WTC11 (cell line): ENCODE results near the gene SLC2A4RG. TPM values are rescaled to one million over a fixed set of nuclear protein-coding genes. Genes with fewer than 3 reads are reported as not detected.
A peak's percentile ranks its signal among the peaks of the same experiment; 100 is the strongest.

ENCODE experiments used
- ATAC-seq: fragments of 200-7000 bp; cut with Tn5 transposase; 2 replicates; pipeline ENCODE4 v1.10.0; 2021; ENCODE audit warnings: mild to moderate bottlenecking, moderate library complexity
- CTCF ChIA-PET: fragments of 300-600 bp; sonication (Branson Sonifier 250); formaldehyde crosslinking; loops from one replicate; lab custom pipeline; 2021; ENCODE audit warnings: antibody characterized with exemption; lab: Charles Lee
- POLR2A ChIA-PET: fragments of 350-600 bp; sonication (Branson Sonifier 250); formaldehyde crosslinking; loops from one replicate; lab custom pipeline; 2021; ENCODE audit warnings: antibody characterized with exemption; lab: Charles Lee
- DNase-seq: peaks from one replicate; pipeline ENCODE4 v3.0.0; 2021; ENCODE audit warnings: low spot score
- H3K27ac Mint-ChIP-seq: 2 replicates; pipeline ENCODE4 v1.8.0; 2021; ENCODE audit warnings: mixed read lengths
- H3K27me3 Mint-ChIP-seq: 2 replicates; pipeline ENCODE4 v1.8.0; 2021; ENCODE audit warnings: low read depth, mild to moderate bottlenecking, moderate library complexity, mixed read lengths
- H3K36me3 Mint-ChIP-seq: 2 replicates; pipeline ENCODE4 v1.8.0; 2021; ENCODE audit warnings: mixed read lengths
- H3K4me1 Mint-ChIP-seq: 2 replicates; pipeline ENCODE4 v1.8.0; 2022; ENCODE audit warnings: mixed read lengths
- H3K4me3 Mint-ChIP-seq: 2 replicates; pipeline ENCODE4 v1.8.0; 2021; ENCODE audit warnings: mild to moderate bottlenecking, moderate library complexity, mixed read lengths
- H3K9me3 Mint-ChIP-seq: 2 replicates; pipeline ENCODE4 v1.8.0; 2021; ENCODE audit warnings: mixed read lengths
- CREM ChIP-seq: sonication (generic); formaldehyde crosslinking; IDR thresholded peaks from 2 replicates; pipeline ENCODE4 v1.8.1; 2022; ENCODE audit warnings: mild to moderate bottlenecking, missing genetic modification reagents, moderate library complexity
- ERG ChIP-seq: fragments of 250-450 bp; sonication (Bioruptor Pico); IDR thresholded peaks from 2 replicates; pipeline ENCODE4 v1.8.0; 2021; ENCODE audit warnings: mild to moderate bottlenecking
- ESRRA ChIP-seq: sonication (generic); formaldehyde crosslinking; IDR thresholded peaks from 2 replicates; pipeline ENCODE4 v1.8.1; 2022; ENCODE audit warnings: mild to moderate bottlenecking, missing genetic modification reagents, borderline replicate concordance
- FOXK1 ChIP-seq: sonication (generic); formaldehyde crosslinking; IDR thresholded peaks from 2 replicates; pipeline ENCODE4 v1.8.0; 2022; ENCODE audit warnings: mild to moderate bottlenecking, moderate library complexity, missing genetic modification reagents
- GRHL2 ChIP-seq: fragments of 250-450 bp; sonication (Bioruptor Pico); IDR thresholded peaks from 2 replicates; pipeline ENCODE4 v1.8.0; 2022; ENCODE audit warnings: mild to moderate bottlenecking, moderate library complexity; ENCODE audit not compliant: insufficient replicate concordance, severe bottlenecking
- HMGA2 ChIP-seq: fragments of 250-450 bp; sonication (Bioruptor Pico); IDR thresholded peaks from 2 replicates; pipeline ENCODE4 v1.4.0; 2021; ENCODE audit warnings: mild to moderate bottlenecking, moderate library complexity
- PRDM15 ChIP-seq: sonication (generic); formaldehyde crosslinking; IDR thresholded peaks from 2 replicates; pipeline ENCODE4 v1.8.0; 2022; ENCODE audit warnings: missing genetic modification reagents
- PREB ChIP-seq: sonication (generic); formaldehyde crosslinking; IDR thresholded peaks from 2 replicates; pipeline ENCODE4 v1.8.1; 2022; ENCODE audit warnings: mild to moderate bottlenecking, missing genetic modification reagents, moderate library complexity, borderline replicate concordance
- SMAD3 ChIP-seq: sonication (generic); formaldehyde crosslinking; IDR thresholded peaks from 2 replicates; pipeline ENCODE4 v1.8.0; 2022; ENCODE audit warnings: missing genetic modification reagents, mild to moderate bottlenecking, borderline replicate concordance
- TEAD1 ChIP-seq: sonication (generic); formaldehyde crosslinking; IDR thresholded peaks from 2 replicates; pipeline ENCODE4 v1.8.0; 2022; ENCODE audit warnings: mild to moderate bottlenecking, missing genetic modification reagents
- ZNF416 ChIP-seq: fragments of 250-450 bp; sonication (Bioruptor Pico); IDR thresholded peaks from 2 replicates; pipeline ENCODE4 v1.9.0; 2021; ENCODE audit warnings: mild to moderate bottlenecking, inconsistent platforms
- ZNF423 ChIP-seq: fragments of 250-450 bp; sonication (Bioruptor Pico); IDR thresholded peaks from 2 replicates; pipeline ENCODE4 v2.1.2; 2022; ENCODE audit warnings: mild to moderate bottlenecking, moderate library complexity
- total RNA-seq: library from RNA; stranded (reverse); gene quantifications from 3 replicates; pipeline ENCODE4 v1.2.3, GENCODE V29; 2021
- TF ChIP-seq, protein P1 (sequence below): sonication (generic); formaldehyde crosslinking; IDR thresholded peaks from 2 replicates; pipeline ENCODE4 v1.8.1; 2023; ENCODE audit warnings: mild to moderate bottlenecking, missing genetic modification reagents
- TF ChIP-seq, protein P2 (sequence below): sonication (generic); formaldehyde crosslinking; conservative IDR thresholded peaks from 2 replicates; pipeline ENCODE4 v1.8.1; 2023; ENCODE audit warnings: mild to moderate bottlenecking, low read depth, missing genetic modification reagents, moderate library complexity
- TF ChIP-seq, protein P3 (sequence below): sonication (generic); formaldehyde crosslinking; IDR thresholded peaks from 2 replicates; pipeline ENCODE4 v1.8.1; 2023; ENCODE audit warnings: mild to moderate bottlenecking, missing genetic modification reagents, moderate library complexity
- TF ChIP-seq, protein P4 (sequence below): sonication (generic); formaldehyde crosslinking; IDR thresholded peaks from 2 replicates; pipeline ENCODE4 v1.8.1; 2022; ENCODE audit warnings: low read depth, missing genetic modification reagents, borderline replicate concordance

SLC2A4RG gene
- total RNA-seq, 1 experiment from 2014 or later, result 43.3 TPM

GRCh38 chr20:63750807-63751470 lies 11.4 kb downstream of the SLC2A4RG start:
- no peaks in the 10 kb centered on the region for H3K9me3 Mint-ChIP-seq
- TF ChIP-seq ZNF423 (no peak), CREM (CRISPR knock-in tag) (no peak), SMAD3 (CRISPR knock-in tag) (no peak), ZNF416 (no peak)
- TF ChIP-seq, protein P1, sequence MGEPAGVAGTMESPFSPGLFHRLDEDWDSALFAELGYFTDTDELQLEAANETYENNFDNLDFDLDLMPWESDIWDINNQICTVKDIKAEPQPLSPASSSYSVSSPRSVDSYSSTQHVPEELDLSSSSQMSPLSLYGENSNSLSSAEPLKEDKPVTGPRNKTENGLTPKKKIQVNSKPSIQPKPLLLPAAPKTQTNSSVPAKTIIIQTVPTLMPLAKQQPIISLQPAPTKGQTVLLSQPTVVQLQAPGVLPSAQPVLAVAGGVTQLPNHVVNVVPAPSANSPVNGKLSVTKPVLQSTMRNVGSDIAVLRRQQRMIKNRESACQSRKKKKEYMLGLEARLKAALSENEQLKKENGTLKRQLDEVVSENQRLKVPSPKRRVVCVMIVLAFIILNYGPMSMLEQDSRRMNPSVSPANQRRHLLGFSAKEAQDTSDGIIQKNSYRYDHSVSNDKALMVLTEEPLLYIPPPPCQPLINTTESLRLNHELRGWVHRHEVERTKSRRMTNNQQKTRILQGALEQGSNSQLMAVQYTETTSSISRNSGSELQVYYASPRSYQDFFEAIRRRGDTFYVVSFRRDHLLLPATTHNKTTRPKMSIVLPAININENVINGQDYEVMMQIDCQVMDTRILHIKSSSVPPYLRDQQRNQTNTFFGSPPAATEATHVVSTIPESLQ, result no peak
- TF ChIP-seq, protein P2, sequence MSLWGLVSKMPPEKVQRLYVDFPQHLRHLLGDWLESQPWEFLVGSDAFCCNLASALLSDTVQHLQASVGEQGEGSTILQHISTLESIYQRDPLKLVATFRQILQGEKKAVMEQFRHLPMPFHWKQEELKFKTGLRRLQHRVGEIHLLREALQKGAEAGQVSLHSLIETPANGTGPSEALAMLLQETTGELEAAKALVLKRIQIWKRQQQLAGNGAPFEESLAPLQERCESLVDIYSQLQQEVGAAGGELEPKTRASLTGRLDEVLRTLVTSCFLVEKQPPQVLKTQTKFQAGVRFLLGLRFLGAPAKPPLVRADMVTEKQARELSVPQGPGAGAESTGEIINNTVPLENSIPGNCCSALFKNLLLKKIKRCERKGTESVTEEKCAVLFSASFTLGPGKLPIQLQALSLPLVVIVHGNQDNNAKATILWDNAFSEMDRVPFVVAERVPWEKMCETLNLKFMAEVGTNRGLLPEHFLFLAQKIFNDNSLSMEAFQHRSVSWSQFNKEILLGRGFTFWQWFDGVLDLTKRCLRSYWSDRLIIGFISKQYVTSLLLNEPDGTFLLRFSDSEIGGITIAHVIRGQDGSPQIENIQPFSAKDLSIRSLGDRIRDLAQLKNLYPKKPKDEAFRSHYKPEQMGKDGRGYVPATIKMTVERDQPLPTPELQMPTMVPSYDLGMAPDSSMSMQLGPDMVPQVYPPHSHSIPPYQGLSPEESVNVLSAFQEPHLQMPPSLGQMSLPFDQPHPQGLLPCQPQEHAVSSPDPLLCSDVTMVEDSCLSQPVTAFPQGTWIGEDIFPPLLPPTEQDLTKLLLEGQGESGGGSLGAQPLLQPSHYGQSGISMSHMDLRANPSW (CRISPR knock-in tag), result no peak
- TF ChIP-seq, protein P3, sequence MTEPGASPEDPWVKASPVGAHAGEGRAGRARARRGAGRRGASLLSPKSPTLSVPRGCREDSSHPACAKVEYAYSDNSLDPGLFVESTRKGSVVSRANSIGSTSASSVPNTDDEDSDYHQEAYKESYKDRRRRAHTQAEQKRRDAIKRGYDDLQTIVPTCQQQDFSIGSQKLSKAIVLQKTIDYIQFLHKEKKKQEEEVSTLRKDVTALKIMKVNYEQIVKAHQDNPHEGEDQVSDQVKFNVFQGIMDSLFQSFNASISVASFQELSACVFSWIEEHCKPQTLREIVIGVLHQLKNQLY (CRISPR knock-in tag), result no peak
- DNase-seq (no peak), ATAC-seq (peak; percentile 10)
- CTCF ChIA-PET, result interaction anchor here (0.6 to 4.3 kb wide), 5 partner anchors 10 to 115 kb away, joined by 3 to 29 read pairs (median 6); partner anchors contain the start of gene TPD52L2
- POLR2A ChIA-PET, result no interaction called here
- H3K27me3 Mint-ChIP-seq, result no peaks in the 10 kb centered on the region
- peak overlapping the region; percentile 79 for H3K27ac Mint-ChIP-seq
- H3K36me3 Mint-ChIP-seq, result no peaks in the 10 kb centered on the region
- H3K4me3 Mint-ChIP-seq, result no peak overlapping the region
- H3K4me1 Mint-ChIP-seq, result peaks cover 10% of the 10 kb centered on the region

DNA sequence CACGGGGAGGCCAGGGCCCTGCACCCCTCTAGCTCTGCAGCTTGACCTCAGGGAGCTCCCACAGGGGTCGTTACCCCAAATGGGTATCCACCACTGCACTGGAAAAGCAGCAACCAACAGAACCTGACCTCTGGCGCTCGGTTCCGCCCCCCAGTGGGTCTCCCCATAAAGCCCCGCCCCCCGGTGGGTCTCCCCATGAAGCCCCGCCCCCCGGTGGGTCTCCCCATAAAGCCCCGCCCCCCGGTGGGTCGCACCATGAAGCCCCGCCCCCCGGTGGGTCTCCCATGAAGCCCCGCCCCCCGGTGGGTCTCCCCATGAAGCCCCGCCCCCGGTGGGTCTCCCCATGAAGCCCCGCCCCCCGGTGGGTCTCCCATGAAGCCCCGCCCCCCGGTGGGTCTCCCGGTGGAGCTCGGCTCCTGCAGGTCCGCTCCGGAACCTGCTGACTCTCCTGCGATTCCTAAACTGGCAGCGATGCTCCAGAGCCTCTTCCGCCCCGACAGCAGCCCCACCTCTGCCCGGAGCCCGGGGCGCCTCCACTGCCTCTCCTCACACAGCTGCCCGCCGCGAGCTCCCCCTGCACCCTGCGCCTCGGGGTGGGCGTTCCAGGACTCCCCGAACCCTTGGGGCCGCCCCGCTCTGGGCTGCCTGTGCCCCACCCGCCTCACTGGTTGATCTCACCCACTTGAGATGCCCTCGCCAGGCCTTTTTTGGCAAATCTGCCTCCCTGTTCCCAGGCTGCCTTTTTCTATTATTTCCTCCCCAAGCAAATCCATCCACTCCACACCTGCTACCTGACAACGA lies 12.1 kb downstream of the SLC2A4RG start:
- Mint-ChIP-seq H3K27ac (peak overlapping the region; percentile 79), H3K4me3 (no peak overlapping the region), H3K36me3 (no peaks in the 10 kb centered on the region), H3K27me3 (no peaks in the 10 kb centered on the region), H3K9me3 (no peaks in the 10 kb centered on the region), H3K4me1 (peaks cover 10% of the 10 kb centered on the region)
- ChIA-PET CTCF (interaction anchor here (0.6 to 4.3 kb wide), 7 partner anchors 10 to 369 kb away, joined by 3 to 29 read pairs (median 4); no protein-coding TSS in a partner anchor), POLR2A (no interaction called here)
- ATAC-seq (no peak; the same call in 1 of the 2 replicates), DNase-seq (peak; percentile 57)
- no peak for TF ChIP-seq FOXK1
- TF ChIP-seq TEAD1, result no peak
- no peak for TF ChIP-seq ERG (CRISPR knock-in tag)
- TF ChIP-seq, protein P4, sequence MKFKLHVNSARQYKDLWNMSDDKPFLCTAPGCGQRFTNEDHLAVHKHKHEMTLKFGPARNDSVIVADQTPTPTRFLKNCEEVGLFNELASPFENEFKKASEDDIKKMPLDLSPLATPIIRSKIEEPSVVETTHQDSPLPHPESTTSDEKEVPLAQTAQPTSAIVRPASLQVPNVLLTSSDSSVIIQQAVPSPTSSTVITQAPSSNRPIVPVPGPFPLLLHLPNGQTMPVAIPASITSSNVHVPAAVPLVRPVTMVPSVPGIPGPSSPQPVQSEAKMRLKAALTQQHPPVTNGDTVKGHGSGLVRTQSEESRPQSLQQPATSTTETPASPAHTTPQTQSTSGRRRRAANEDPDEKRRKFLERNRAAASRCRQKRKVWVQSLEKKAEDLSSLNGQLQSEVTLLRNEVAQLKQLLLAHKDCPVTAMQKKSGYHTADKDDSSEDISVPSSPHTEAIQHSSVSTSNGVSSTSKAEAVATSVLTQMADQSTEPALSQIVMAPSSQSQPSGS (CRISPR knock-in tag), result no peak
- no peak for TF ChIP-seq HMGA2 (CRISPR knock-in tag)
- TF ChIP-seq GRHL2 (CRISPR knock-in tag), result no peak
- TF ChIP-seq ESRRA (CRISPR knock-in tag), result no peak
- no peak for TF ChIP-seq PRDM15 (CRISPR knock-in tag)
- no peak for TF ChIP-seq PREB (CRISPR knock-in tag)
